ENCODE results near the gene FRMD4B.
"Not testable (repeated sequence)": the region's sequence is repeated elsewhere in the genome, so short reads cannot be mapped to it uniquely, and the experiment has no call there.

FRMD4B gene

DNA sequence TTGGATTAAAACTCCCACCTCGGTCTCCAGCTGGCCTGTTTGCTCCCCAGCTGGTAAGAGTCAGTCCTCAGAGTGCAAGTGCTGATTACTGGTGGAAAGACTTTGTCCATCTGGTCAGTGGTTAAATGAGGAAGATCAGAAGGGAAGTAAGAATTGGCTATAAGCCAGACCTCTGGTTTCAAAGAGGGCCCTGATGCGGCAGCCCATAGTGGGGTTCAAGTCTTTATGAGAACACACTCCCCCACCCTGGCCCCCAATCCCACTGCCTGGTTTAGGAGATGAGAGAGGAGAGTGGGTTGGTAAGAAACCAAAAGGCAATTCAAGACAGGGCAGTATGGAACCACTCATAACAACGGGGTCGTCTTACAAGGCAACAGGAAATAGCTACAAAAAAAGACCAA is 65.0 kb downstream of the FRMD4B start:
- DNase-seq, result peak; percentile 92

- no peak for DNase-seq
Observed at GRCh38 chr3:69319652-69320051, 66.2 kb downstream of the FRMD4B start.

DNA sequence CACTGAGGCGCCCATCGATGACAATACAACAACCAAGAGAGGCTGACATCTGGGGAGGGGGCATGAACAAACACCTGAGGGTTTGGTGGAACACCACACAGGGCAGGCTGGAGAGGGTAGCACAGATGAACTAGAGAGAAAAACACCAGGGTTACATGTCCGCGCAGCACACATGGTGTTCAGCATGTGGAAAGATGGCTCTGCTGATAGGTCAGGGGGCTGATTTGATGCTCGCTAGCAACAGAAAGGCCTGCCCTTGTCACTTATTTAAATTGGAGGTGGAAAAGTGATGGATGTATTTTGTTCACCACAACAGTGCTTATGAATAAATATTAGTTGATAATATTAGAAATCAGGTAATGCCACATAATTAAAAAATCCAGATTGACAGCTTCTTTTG is 67.5 kb downstream of the FRMD4B start:
- DNase-seq, result no peak

DNA sequence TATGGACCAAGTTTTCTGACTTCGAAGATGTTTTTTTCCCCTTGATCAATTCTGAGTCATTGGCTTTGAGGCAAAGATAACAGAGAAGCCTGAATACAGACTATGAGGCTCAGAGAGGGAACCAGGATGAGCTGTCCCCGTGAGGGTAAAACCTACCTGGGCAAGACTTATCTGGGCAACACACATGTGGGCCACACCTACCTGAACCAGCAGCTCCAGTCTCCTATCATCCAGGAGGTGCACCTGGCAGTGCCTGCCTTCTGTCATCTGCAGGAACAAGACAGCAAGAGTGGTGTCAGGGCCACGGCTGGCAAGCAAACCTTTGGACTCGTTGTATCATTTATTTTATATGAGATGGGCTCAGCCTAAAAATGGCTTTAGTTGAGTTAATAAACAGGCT is 72.6 kb downstream of the FRMD4B start:
- DNase-seq, result no peak

- no peak for DNase-seq
Observed at GRCh38 chr3:69309814-69310213, 76.1 kb downstream of the FRMD4B start.

DNA sequence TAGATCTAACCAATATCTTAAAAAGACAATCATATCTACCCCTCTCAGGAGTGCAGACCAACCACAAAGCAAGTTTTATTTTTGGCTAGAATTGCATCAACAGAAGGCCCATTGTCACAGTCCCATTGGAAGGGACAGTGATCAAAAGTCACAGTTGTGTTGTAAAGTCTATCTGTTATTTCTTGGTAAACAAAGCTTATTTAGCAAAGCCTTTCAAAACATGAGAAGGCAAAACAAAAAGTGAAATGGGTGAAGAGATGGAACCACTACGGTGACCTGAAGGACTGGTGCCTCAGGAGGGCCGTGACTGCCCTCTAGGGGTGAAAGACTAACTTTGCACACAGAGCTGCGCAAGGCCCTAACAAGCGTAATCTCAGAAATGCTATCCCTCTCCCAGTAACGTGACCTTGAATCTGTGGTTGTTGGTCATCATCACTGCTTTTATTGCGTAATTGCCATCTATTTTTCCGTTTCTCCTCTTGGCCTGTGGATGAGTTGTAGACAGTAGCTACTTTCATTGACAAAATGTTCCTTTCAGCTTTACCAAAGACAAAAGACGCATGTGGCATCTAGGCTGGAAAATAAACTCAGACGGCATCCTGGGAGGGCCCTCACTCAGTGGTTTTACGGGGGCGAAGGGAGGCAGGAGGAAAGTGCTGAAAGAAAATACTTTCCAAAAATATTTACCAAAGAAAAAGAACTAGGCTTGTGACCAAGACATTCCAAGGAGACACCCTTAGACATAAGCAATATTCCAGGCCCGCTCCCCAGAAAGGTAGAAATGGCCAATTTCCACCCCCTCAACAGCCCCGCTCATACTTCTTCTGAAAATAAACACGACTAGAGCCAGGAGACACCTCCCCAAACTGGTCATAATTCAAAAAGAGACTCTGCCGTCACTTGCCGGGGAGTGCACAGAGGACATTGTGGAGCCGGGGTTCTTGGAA is 79.4 kb downstream of the FRMD4B start:
- DNase-seq, result peak; percentile 70

GRCh38 chr3:69305011-69305410 is 80.9 kb downstream of the FRMD4B start:
- DNase-seq, result no peak

DNA sequence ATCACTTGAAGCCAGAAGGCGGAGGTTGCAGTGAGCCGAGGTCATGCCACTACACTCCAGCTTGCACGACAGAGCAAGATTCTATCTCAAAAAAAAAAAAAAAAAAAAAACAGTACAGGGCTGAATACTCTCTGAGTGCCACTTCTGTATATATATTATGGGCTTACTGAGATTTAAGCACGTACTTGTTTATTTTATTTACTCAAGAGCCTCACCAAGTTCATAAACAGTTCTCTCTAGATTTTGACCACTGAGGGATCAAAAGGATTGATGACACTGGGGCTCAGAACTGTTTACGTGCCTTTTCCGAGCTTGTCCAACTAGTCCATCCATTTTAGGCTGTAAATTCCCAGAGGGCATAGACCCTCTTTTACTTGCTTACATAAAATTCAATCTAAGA is 81.5 kb downstream of the FRMD4B start:
- DNase-seq, result no peak

DNA sequence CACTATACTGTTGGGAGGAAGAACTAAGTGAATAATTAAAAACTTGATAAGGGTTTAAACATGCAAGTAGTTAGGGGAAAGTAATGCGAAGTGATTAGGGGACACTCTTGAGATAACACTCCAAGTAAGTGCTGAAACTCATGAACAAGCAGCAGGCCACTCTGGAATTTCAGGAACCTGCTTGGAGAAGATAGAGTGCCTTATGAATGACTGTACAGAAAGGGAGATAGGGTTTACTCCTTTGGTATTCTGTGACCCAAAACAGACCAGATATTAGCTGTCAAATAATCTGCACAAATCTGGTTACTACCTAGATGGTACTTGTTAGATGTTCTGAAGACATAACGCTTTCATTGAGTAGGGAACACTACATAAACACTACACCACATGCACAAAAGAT is 85.6 kb downstream of the FRMD4B start:
- no peak for DNase-seq

GRCh38 chr3:69299344-69299743 is 86.5 kb downstream of the FRMD4B start:
- no peak for DNase-seq

DNA sequence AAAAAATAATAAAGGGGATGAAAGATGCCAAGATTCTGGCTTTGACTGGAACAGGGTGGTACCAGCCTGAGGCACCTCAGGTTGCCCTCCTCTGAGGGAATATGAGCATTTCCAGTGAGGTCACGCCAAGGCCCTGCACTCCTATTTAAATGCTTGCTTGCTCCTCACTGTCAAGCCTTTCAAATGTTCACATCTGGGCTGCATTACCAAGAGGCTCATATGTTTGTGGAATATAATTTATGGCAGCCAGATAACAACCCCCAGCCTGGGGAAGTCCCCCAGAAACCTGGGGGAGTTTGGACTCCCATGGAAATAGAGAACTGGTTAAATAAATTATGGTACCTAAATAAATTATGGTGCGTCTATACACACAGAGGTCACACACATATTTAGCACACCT is 88.4 kb downstream of the FRMD4B start:
- no peak for DNase-seq

- no peak for DNase-seq
Observed at GRCh38 chr3:69296995-69297394, 88.9 kb downstream of the FRMD4B start.

DNA sequence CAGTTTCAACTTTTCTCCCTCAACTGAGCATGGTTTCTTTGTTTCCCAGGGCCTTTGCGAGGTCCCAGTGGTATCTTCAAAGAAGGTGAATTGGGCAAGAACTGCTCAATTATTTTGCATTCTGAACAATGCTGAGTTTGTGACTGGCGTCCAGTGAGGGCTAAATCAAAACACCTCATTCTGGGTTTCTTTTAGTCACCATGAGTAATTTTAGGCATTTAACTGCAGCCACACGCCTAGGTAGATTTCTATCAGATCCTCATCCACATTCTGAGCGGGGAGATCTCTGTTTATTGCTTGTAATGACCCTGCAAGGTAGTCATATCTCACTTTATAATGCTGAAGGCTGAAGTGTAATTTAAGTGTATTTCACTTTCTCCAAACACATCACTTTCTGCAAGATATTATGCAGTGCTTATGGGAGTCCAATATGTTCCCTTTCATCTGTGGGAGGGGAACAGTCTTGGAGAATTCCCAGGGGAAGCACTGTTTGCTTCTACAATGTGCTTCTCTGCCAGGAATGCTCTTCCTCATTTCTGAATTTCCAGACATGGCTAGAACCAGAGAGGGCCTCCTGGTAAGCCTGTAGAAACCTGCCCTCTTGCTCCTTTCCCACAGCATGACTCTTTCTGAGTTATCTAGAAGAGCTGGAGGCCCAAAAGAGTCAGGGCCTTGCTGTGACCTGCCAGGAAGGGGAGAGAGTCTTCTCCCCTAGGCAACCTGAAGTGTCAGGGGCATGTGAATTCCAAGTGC is 91.7 kb downstream of the FRMD4B start:
- DNase-seq, result no peak

- DNase-seq, result no peak
Observed at GRCh38 chr3:69292959-69293574, 92.8 kb downstream of the FRMD4B start.

DNA sequence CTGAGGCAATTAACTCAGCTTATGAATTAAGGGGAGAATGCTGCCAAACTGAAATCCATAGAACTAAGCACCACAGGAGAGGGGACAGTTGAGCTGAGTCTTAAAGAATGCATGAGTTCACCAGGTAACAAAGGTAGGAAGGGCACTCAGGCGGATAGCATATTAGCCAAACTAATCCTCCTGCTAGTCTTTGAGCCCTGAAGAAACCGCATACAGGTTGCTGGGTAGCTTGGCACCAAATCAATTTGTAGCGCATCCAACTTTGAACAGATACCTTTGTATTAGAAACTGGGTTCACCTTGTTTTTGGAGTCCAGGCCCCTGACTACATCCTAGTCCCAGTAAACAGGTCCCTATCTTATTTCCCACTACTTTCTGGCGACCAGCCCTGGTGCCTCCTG is 93.7 kb downstream of the FRMD4B start:
- no peak for DNase-seq

- DNase-seq, result no peak
Observed at GRCh38 chr3:69290430-69290829, 95.5 kb downstream of the FRMD4B start.

DNA sequence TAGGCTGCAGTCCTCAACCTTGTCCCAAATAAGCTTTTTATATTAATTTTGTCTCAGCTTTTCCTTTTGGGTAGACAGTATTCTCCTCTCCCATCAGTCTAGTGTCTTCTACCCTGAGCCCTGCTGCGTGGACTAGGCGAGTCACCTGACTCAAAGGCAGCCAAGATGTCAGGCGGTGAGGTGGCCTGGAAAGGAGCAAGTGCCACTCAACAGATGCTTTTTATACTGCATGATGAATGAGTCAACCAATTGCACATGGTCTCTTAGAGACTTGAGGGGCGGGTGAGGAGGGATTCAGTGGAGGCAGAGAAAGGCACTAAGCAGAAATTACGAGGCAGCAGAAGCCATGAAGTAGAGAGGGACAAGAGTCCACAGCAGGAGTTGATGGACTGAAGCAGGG is 95.9 kb downstream of the FRMD4B start:
- no peak for DNase-seq

DNA sequence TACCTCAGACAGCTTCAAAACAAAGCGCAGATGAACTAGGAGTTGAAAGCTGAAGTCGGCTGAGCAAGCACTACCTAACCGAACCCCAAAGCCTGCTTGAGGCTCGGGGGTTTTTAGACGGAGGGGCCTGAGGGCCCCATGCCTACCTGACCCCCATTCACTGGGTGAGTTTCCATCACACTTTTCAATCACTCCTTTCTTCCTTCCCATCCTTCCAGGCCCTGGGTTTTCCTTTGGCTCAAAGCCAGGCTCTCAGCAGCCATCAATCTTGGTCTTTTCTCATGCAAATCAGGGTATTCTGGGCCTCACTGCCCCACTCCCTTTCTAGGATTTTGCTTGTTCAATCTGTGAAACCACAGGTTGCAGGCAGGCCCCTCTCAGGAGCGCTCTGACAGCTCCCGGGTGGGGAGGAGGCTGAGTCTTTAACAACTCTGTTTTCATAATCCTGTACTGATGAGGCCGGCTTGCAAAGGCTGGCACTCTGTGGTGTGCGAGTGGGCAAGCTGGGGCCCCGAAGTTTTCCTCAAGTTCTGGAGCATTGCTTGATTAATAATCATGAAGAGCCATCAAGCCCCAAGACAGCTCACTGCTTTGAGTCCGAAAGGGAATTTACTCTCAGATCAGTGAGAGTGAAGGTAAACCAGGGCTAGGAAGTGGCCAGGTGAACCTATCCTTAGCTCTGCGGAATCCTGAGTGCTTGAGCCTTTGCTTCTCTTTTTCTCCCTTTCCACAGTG is 97.6 kb downstream of the FRMD4B start:
- DNase-seq, result no peak

DNA sequence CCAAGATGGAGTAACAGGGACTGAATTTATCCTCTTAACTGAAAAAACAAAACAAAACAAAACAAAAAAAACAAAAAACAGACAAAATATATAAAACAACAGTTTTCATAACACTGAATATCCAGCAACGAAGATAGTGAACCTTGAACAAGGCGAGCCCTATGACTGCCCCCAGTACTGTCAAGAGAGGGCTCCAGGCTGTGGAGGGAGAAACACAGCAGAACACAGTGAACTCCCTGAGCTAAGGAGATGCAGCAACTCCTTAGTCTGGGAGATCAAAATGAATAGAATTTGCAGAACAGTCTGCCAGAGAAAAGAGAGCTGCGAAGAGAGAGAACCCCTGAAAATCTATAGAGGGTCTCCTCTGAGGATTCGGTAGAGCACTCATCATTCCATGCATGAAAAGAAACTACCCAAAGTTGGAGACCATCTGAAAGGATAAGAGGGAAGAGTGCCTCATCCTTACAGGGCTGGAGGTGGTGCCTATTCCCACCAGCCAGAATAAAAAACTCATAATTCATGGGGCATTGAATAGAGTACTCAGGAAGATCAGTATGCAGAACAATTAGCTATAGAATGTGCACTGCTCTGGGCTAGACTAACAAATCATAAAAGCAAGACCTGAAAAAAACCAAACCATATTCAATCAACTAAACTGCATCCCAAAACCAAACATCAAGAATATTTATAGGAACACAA is 101.8 kb downstream of the FRMD4B start:
- no peak for DNase-seq

- no peak for DNase-seq
Observed at GRCh38 chr3:69283496-69283895, 102.4 kb downstream of the FRMD4B start.

GRCh38 chr3:69282181-69282580 is 103.7 kb downstream of the FRMD4B start:
- DNase-seq, result no peak

DNA sequence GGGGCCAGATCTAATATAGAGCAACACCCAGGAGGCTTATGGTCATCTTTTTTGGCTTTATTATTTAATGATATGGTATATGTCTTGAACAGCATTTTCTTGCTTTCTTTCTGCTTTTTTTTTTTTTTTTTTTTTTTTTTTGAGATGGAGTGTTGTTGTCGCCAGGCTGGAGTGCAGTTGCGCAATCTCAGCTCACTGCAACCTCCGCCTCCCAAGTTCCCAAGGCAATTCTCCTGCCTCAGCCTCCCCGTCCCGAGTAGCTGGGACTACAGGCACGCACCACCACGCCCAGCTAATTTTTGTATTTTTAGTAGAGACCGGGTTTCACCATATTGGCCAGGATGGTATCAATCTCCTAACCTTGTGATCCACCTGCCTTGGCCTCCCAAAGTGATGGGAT is 108.5 kb downstream of the FRMD4B start:
- DNase-seq, result not testable (repeated sequence)

All from MV-4-11 (cell line).